LNCaP clone FGC (cell line): Measurements from ENCODE around the gene TMEM14C.
"Not testable (repeated sequence)": the region's sequence is repeated elsewhere in the genome, so short reads cannot be mapped to it uniquely, and the experiment has no call there.

Source experiments
- DNase-seq: peaks from one replicate; pipeline ENCODE4 v3.0.0-alpha.2; 2011; ENCODE audit warnings: low read depth
- H3K4me3 ChIP-seq: 2 replicates; pipeline ENCODE4 v1.5.1; 2011; ENCODE audit warnings: mild to moderate bottlenecking, low read depth, low read length, control low read depth
- TF ChIP-seq, protein P1 (sequence below): IDR thresholded peaks from 2 replicates; pipeline ENCODE4 v1.5.1; 2012; ENCODE audit warnings: mild to moderate bottlenecking; ENCODE audit not compliant: control insufficient read depth, insufficient read depth; ENCODE audit errors: extremely low read depth

TMEM14C gene

GRCh38 chr6:10733863-10734262 lies 11.0 kb downstream of the TMEM14C start:
- no peak overlapping the region for H3K4me3 ChIP-seq
- TF ChIP-seq, protein P1, sequence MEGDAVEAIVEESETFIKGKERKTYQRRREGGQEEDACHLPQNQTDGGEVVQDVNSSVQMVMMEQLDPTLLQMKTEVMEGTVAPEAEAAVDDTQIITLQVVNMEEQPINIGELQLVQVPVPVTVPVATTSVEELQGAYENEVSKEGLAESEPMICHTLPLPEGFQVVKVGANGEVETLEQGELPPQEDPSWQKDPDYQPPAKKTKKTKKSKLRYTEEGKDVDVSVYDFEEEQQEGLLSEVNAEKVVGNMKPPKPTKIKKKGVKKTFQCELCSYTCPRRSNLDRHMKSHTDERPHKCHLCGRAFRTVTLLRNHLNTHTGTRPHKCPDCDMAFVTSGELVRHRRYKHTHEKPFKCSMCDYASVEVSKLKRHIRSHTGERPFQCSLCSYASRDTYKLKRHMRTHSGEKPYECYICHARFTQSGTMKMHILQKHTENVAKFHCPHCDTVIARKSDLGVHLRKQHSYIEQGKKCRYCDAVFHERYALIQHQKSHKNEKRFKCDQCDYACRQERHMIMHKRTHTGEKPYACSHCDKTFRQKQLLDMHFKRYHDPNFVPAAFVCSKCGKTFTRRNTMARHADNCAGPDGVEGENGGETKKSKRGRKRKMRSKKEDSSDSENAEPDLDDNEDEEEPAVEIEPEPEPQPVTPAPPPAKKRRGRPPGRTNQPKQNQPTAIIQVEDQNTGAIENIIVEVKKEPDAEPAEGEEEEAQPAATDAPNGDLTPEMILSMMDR: no peak
- no peak for DNase-seq

- TF ChIP-seq, protein P1: no peak
- no peak overlapping the region for H3K4me3 ChIP-seq
- DNase-seq: no peak
Observed at GRCh38 chr6:10736731-10737130, 13.9 kb downstream of the TMEM14C start.

- TF ChIP-seq, protein P1: no peak
- H3K4me3 ChIP-seq: no peak overlapping the region
- DNase-seq: no peak
Observed at GRCh38 chr6:10740061-10740460, 17.2 kb downstream of the TMEM14C start.

DNA sequence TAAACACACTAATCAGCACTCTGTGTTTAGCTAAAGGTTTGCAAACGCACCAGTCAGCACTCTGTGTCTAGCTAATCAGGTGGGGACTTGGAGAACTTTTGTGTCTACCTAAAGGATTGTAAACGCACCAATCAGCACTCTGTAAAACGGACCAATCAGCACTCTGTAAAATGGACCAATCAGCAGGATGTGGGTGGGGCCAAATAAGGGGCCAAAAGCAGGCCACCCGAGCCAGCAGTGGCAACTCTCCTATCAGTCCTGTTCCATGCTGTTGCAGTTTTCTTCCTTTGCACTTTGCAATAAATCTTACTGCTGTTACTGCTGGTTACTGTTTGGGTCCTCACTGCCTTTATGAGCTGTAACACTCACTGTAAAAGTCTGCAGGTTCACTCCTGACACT lies 18.8 kb downstream of the TMEM14C start:
- not testable (repeated sequence) for H3K4me3 ChIP-seq, DNase-seq

- DNase-seq: no peak
- TF ChIP-seq, protein P1: no peak
Observed at GRCh38 chr6:10742251-10742650, 19.4 kb downstream of the TMEM14C start.

GRCh38 chr6:10743515-10743914 lies 20.6 kb downstream of the TMEM14C start:
- DNase-seq: no peak
- no peak overlapping the region for H3K4me3 ChIP-seq
- TF ChIP-seq, protein P1: no peak

More at GRCh38 chr6:10742251-10742650, 19.4 kb downstream of the TMEM14C start:
- no peak overlapping the region for H3K4me3 ChIP-seq

- TF ChIP-seq, protein P1: no peak
- H3K4me3 ChIP-seq: no peak overlapping the region
- DNase-seq: no peak
Observed at GRCh38 chr6:10745116-10745515, 22.2 kb downstream of the TMEM14C start.
